H1 (cell line): ENCODE results near the gene OTX2. TPM values are rescaled to one million over a fixed set of nuclear protein-coding genes. Genes with fewer than 3 reads are reported as not detected.

ENCODE experiments used
- CTCF ChIA-PET: fragments of 300-600 bp; sonication (Branson Sonifier 250); formaldehyde crosslinking; loops from one replicate; lab custom pipeline; 2021; ENCODE audit not compliant: partially characterized antibody; lab: Charles Lee
- POLR2A ChIA-PET: fragments of 300-600 bp; sonication (Branson Sonifier 250); formaldehyde crosslinking; loops from one replicate; lab custom pipeline; 2021; ENCODE audit warnings: inconsistent platforms; ENCODE audit not compliant: partially characterized antibody; lab: Charles Lee
- DNase-seq, 2 experiments: peaks; one replicate each; pipeline versions ENCODE4 v3.0.0 to v3.0.0-alpha.2; 2010 to 2022; ENCODE audit warnings: low spot score in 2 of 2, low read depth in 1 of 2, mixed read lengths in 1 of 2
- FAIRE-seq: peaks from 2 replicates; lab custom pipeline; 2011; peaks lifted over from hg19 to GRCh38; lab: Jason Lieb, UNC
- H2AFZ ChIP-seq: 2 replicates; pipeline ENCODE4 v1.8.1; 2012; ENCODE audit warnings: low read length, inconsistent platforms
- H2AK5ac ChIP-seq: 2 replicates; pipeline ENCODE4 v1.6.1; 2013; ENCODE audit warnings: low read depth, low read length
- H2BK120ac ChIP-seq: replicated peaks from 2 replicates; pipeline ENCODE3; 2013; ENCODE audit warnings: low read depth, low read length, inconsistent platforms
- H2BK12ac ChIP-seq: 2 replicates; pipeline ENCODE4 v1.6.1; 2013; ENCODE audit warnings: low read depth, low read length
- H2BK15ac ChIP-seq: 2 replicates; pipeline ENCODE4 v1.6.1; 2013; ENCODE audit warnings: low read length
- H2BK20ac ChIP-seq: 2 replicates; pipeline ENCODE4 v1.6.1; 2013; ENCODE audit warnings: low read length
- H2BK5ac ChIP-seq: 2 replicates; pipeline ENCODE4 v1.6.1; 2013; ENCODE audit warnings: low read depth, low read length
- H3K14ac ChIP-seq: 2 replicates; pipeline ENCODE4 v1.6.1; 2013; ENCODE audit warnings: inconsistent platforms; ENCODE audit not compliant: insufficient read length
- H3K18ac ChIP-seq: 2 replicates; pipeline ENCODE4 v1.6.1; 2013; ENCODE audit warnings: low read length; ENCODE audit errors: extremely low read depth
- H3K23ac ChIP-seq: 2 replicates; pipeline ENCODE4 v1.6.1; 2013; ENCODE audit warnings: inconsistent platforms; ENCODE audit not compliant: insufficient read length
- H3K23me2 ChIP-seq: 2 replicates; pipeline ENCODE4 v1.6.1; 2013; ENCODE audit warnings: low read depth, low read length
- H3K27ac ChIP-seq: 2 replicates; pipeline ENCODE4 v1.6.1; 2011; ENCODE audit warnings: low read depth, low read length, inconsistent platforms
- H3K27me3 ChIP-seq, 4 experiments: replicated peaks in 1 of 4; 1 replicate in 1 of 4; 2 replicates in 3 of 4; pipeline versions ENCODE4 v1.6.1 to v1.8.1; 2011 to 2013; ENCODE audit warnings: low read length in 3 of 4, mild to moderate bottlenecking in 3 of 4, inconsistent platforms in 2 of 4, mixed read lengths in 2 of 4, moderate library complexity in 1 of 4; ENCODE audit not compliant: control insufficient read depth in 3 of 4, insufficient read depth in 3 of 4; ENCODE audit errors: extremely low read depth in 1 of 4
- H3K36me3 ChIP-seq, 4 experiments: 2 replicates each; pipeline versions ENCODE4 v1.6.1 to v1.8.1; 2011 to 2013; ENCODE audit warnings: mild to moderate bottlenecking in 4 of 4, low read length in 3 of 4, moderate library complexity in 2 of 4, control low read depth in 1 of 4, inconsistent platforms in 1 of 4; ENCODE audit not compliant: insufficient read depth in 4 of 4, control insufficient read depth in 2 of 4
- H3K4ac ChIP-seq: replicated peaks from 2 replicates; pipeline ENCODE3; 2013; ENCODE audit warnings: low read length, low read depth, mixed read lengths, inconsistent platforms; ENCODE audit not compliant: insufficient read length
- H3K4me1 ChIP-seq, 4 experiments: replicated peaks in 1 of 4; 1 replicate in 1 of 4; 2 replicates in 3 of 4; pipeline versions ENCODE4 v1.6.1 to v1.8.1; 2011 to 2013; ENCODE audit warnings: low read length in 3 of 4, inconsistent platforms in 2 of 4, mixed read lengths in 1 of 4; ENCODE audit not compliant: insufficient read depth in 4 of 4, control insufficient read depth in 3 of 4
- H3K4me2 ChIP-seq, 2 experiments: 2 replicates each; pipeline versions ENCODE4 v1.6.1 to v1.8.1; 2011 to 2013; ENCODE audit warnings: low read depth in 2 of 2, low read length in 2 of 2, control low read depth in 1 of 2, inconsistent platforms in 1 of 2, mild to moderate bottlenecking in 1 of 2; ENCODE audit not compliant: insufficient read depth in 1 of 2
- H3K4me3 ChIP-seq, 4 experiments: fragments of 200-600, 300-600 bp in 1 of 4; sonication (generic), shearing (Covaris generic), sonication (Bioruptor Twin) in 1 of 4; 2 replicates each; pipeline versions ENCODE4 v1.5.1 to v1.8.1; 2011 to 2016; ENCODE audit warnings: low read length in 4 of 4, low read depth in 3 of 4, control low read depth in 2 of 4, inconsistent platforms in 2 of 4, mild to moderate bottlenecking in 2 of 4, mixed read lengths in 1 of 4, moderate library complexity in 1 of 4; ENCODE audit not compliant: insufficient read depth in 2 of 4; ENCODE audit errors: extremely low read depth in 1 of 4
- H3K56ac ChIP-seq: replicated peaks from 2 replicates; pipeline ENCODE3; 2013; ENCODE audit warnings: low read depth, mild to moderate bottlenecking, mixed read lengths, low read length, inconsistent platforms; ENCODE audit not compliant: insufficient read length
- H3K79me1 ChIP-seq: 2 replicates; pipeline ENCODE4 v1.6.1; 2013; ENCODE audit warnings: low read depth, low read length, control low read depth
- H3K79me2 ChIP-seq, 2 experiments: 2 replicates each; pipeline versions ENCODE4 v1.6.1 to v1.8.1; 2012 to 2013; ENCODE audit warnings: low read length in 2 of 2, mild to moderate bottlenecking in 2 of 2, inconsistent platforms in 1 of 2; ENCODE audit not compliant: insufficient read depth in 2 of 2, control insufficient read depth in 1 of 2
- H3K9ac ChIP-seq, 4 experiments: replicated peaks in 1 of 4; 1 replicate in 1 of 4; 2 replicates in 3 of 4; pipeline versions ENCODE4 v1.6.1 to v1.8.1; 2011 to 2013; ENCODE audit warnings: low read depth in 3 of 4, low read length in 3 of 4, control low read depth in 2 of 4, mild to moderate bottlenecking in 2 of 4, moderate library complexity in 2 of 4, inconsistent platforms in 1 of 4; ENCODE audit errors: extremely low read depth in 1 of 4
- H3K9me3 ChIP-seq, 2 experiments: 2 replicates each; pipeline versions ENCODE4 v1.6.1 to v1.8.1; 2012 to 2013; ENCODE audit warnings: mild to moderate bottlenecking in 2 of 2, moderate library complexity in 2 of 2, control low read depth in 1 of 2, inconsistent platforms in 1 of 2, low read depth in 1 of 2, low read length in 1 of 2, mixed read lengths in 1 of 2; ENCODE audit not compliant: insufficient read depth in 2 of 2
- H4K20me1 ChIP-seq, 2 experiments: replicated peaks in 1 of 2; 2 replicates each; pipeline versions ENCODE3 to v1.8.1; 2011 to 2013; ENCODE audit warnings: inconsistent platforms in 2 of 2, low read length in 2 of 2, mild to moderate bottlenecking in 1 of 2; ENCODE audit not compliant: insufficient read depth in 2 of 2, control insufficient read depth in 1 of 2
- H4K5ac ChIP-seq: 2 replicates; pipeline ENCODE4 v1.6.1; 2013; ENCODE audit warnings: low read length, low read depth, mixed read lengths, inconsistent platforms; ENCODE audit not compliant: insufficient read length
- H4K8ac ChIP-seq: 2 replicates; pipeline ENCODE4 v1.8.0; 2013; ENCODE audit warnings: mild to moderate bottlenecking, moderate library complexity, low read length, inconsistent platforms; ENCODE audit not compliant: insufficient read depth; ENCODE audit errors: extremely low read depth
- H4K91ac ChIP-seq: replicated peaks from 2 replicates; pipeline ENCODE3; 2013; ENCODE audit warnings: low read length, mixed read lengths, inconsistent platforms; ENCODE audit not compliant: insufficient read length
- EP300 ChIP-seq, 2 experiments: IDR thresholded peaks; 1 replicate in 1 of 2; 2 replicates in 1 of 2; pipeline ENCODE4 v1.6.1; 2011 to 2012; ENCODE audit warnings: low read depth in 2 of 2, low read length in 2 of 2, mild to moderate bottlenecking in 2 of 2, borderline replicate concordance in 1 of 2, inconsistent platforms in 1 of 2, moderate library complexity in 1 of 2
- SUZ12 ChIP-seq: fragments of 200-600 bp; sonication (generic); IDR thresholded peaks from 2 replicates; pipeline ENCODE4 v1.6.1; 2012; ENCODE audit warnings: mild to moderate bottlenecking, inconsistent platforms, low read length, moderate library complexity, mixed read lengths
- WGBS, 2 experiments: shearing (Covaris generic) in 1 of 2; methylation state at CpG; one replicate each; pipeline versions ENCODE4 v1.1.6 to v1.1.7; 2013 to 2015; ENCODE audit warnings: low lambda C conversion rate in 2 of 2, mixed read lengths in 2 of 2, inconsistent platforms in 1 of 2, low coverage in 1 of 2, missing lambda C conversion rate in 1 of 2; ENCODE audit not compliant: insufficient replicate concordance in 2 of 2, insufficient coverage in 1 of 2, insufficient read length in 1 of 2; ENCODE audit errors: extremely low coverage in 1 of 2, missing lambda C conversion rate in 1 of 2; 5-methylcytosine and 5-hydroxymethylcytosine counted together
- polyA plus RNA-seq, 7 experiments: library from polyadenylated mRNA; depleted of rRNA in 3 of 7; stranded (reverse) in 5 of 7; unstranded in 2 of 7; fragments of >200 nt in 5 of 7; fragments of 200-250 nt in 2 of 7; gene quantifications; 1 replicate in 5 of 7; 2 replicates in 1 of 7; 4 replicates in 1 of 7; pipeline versions ENCODE4 v1.2.1 to v1.2.3, GENCODE V29; 2011 to 2013; ENCODE audit warnings: missing spikeins in 2 of 7, mixed read lengths in 2 of 7
- total RNA-seq: library from RNA; stranded (reverse); fragmentation: NEBNext Ultra II Directional; extraction: Animal tissue kit (Norgen Biotek cat#: 25700); gene quantifications from 2 replicates; pipeline ENCODE4 v1.2.1, GENCODE V29; 2021

Gene OTX2
- total and polyA plus RNA-seq, 2 of the 8 experiments (the other 6 are each of a cell fraction or from before 2014, with no cell fraction given), result 33.9 to 155 TPM

DNA sequence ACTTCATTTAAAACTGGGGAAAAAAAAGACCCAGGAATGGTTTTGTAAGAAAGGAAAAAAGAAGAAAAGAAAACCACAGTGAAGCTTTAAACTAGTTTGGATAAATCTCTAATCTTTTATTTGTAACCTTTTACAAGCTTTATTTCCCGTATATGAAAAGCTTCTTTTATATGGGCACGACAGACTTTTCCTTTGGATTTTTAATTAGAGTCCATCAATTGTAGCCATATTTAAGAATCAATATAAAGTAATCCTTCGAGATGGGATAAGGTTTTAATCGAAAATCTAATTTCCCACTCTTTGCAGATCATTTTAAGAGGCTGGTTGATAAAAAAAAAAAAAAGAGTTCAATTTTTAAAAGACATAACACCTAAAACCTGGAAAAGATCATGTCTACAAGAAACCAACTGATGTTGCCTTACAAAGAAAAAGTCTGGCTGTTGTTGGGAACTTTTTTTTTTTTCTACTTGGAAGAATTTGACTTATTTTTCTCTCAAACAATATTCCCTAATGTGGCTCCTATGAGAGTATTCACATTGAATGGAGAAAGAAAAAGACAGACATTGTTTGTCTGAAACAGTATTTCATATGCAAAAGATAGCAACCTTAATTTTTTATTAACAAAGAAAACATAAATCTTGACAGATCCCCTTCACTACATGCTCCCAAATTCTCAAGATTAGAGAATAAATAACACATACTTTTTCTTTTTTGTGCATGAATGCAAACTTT lies 4.9 kb upstream of the OTX2 start:
- Histone ChIP-seq H2BK5ac (no peak overlapping the region), H4K8ac (no peak overlapping the region), H3K27ac (no peak overlapping the region), H2BK20ac (no peak overlapping the region), H2BK15ac (no peak overlapping the region), H3K27me3 (peaks cover 36 to 95% (median 76%) of the 10 kb centered on the region in 4 experiments), H2BK120ac (no peak overlapping the region), H4K5ac (no peak overlapping the region), H2AK5ac (no peak overlapping the region), H3K4ac (no peak overlapping the region), H3K36me3 (no peaks in the 10 kb centered on the region; a peak in 1 of 8 replicates), H3K4me3 (peak overlapping the region in 1 of 4 experiments; percentile 58; a peak in 2 of 8 replicates), H3K4me1 (peaks cover 11 to 35% (median 25%) of the 10 kb centered on the region in 4 experiments), H3K9ac (no peak overlapping the region), H2AFZ (no peak overlapping the region), H4K20me1 (no peaks in the 10 kb centered on the region), H3K23ac (no peak overlapping the region), H3K18ac (no peak overlapping the region), H3K4me2 (peak overlapping the region; percentile 62 to 87; a peak in 2 of 4 replicates), H2BK12ac (no peak overlapping the region), H3K56ac (no peak overlapping the region), H3K79me1 (no peaks in the 10 kb centered on the region), H3K23me2 (peaks cover 18% of the 10 kb centered on the region), H4K91ac (no peak overlapping the region), H3K79me2 (peaks cover 0 to under 1% of the 10 kb centered on the region in 2 experiments; a peak in 1 of 4 replicates), H3K9me3 (no peaks in the 10 kb centered on the region), H3K14ac (no peak overlapping the region)
- TF ChIP-seq SUZ12 (peak; percentile 2; the same call in 1 of the 2 replicates), EP300 (IDR thresholded peaks at IDR 0.05; ENCODE audit: borderline replicate concordance in 1 of 2, low read depth in 2 of 2, low read length in 2 of 2) (no peak)
- WGBS, 2 experiments, result 9% methylated on average over 4 of the region's 4 CpGs; no CpG with 5 or more reads in 1 of the 2 experiments
- no peak for FAIRE-seq
- no peak for DNase-seq
- ChIA-PET CTCF (interaction anchor here (0.6 to 4.5 kb wide), 9 partner anchors 9 to 235 kb away, joined by 3 to 19 read pairs (median 3); partner anchors contain the start of gene TMEM260), POLR2A (interaction anchor here (0.6 to 4.6 kb wide), 7 partner anchors 11 to 216 kb away, joined by 3 to 53 read pairs (median 5); no protein-coding TSS in a partner anchor)
